ENCODE measurements around the gene C5AR1.
A peak's percentile ranks its signal among the peaks of the same experiment; 100 is the strongest.

Gene C5AR1

DNA sequence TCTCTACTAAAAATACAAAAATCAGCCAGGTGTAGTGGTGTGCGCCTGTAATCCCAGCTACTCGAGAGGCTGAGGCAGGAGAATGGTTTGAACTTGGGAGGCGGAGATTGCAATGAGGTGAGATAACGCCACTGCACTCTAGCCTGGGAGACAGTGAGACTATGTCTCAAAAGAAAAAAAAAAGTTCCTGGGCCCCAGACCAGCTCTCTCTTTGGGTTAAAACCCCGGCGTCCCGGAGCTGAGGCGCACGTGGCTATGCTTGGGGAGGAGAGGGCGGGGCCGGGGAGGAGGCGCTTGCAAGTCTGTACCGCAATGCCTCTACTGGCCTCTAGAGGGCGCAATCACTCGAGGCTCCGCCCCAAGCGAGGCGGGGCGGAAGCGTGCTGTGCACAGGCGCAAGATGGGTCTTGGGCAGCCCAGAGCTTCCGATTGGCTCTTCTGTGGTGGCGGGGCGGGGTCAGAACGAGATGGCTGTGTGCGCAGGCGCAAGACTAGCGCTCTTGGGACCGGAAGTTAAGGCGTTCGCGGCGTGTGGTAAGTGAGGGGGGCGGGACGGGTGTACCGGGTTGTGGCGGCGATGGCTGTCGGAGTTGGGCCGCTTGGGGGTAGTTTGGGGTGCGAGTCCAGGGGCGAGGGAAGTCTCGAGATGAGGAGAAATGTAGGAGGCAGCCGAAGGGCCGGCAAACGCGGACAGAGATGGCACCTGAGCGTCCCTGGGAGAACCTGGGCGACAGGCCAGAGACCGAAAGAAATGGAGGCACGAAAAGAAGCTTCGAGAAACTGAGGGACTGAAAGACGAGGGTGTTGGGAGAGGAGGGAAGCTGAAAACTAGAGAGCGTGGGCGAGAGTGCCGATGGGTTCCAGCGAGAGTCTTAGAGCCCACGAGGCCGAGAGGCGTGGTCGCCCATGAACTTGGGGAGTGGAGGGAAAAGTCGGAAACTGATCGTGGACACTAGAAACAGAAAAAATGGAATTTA, 39.4 kb downstream of the C5AR1 start, which contains the start of gene DHX34:
DHX34 (plus strand) TSS at position 497 of the 977 bp plus-strand sequence. CDS start 3,716 bp downstream, outside the sequence.
- Histone ChIP-seq H4K20me1 (ENCODE audit: insufficient read depth, low read length, poor library complexity, severe bottlenecking) (peaks cover 13% of the 10 kb centered on the region), H3F3A (ENCODE audit: low read depth) (no peaks in the 10 kb centered on the region), H3K79me2 (ENCODE audit: insufficient read depth, low read length) (peaks cover 40% of the 10 kb centered on the region), H3K9me3 (ENCODE audit: insufficient read depth, low read depth, low read length) (no peaks in the 10 kb centered on the region), H3K36me3 (ENCODE audit: insufficient read depth, low read length) (peaks cover 16% of the 10 kb centered on the region; the same call in 1 of the 2 replicates), H3K4me1 (ENCODE audit: insufficient read depth, low read length, poor library complexity, severe bottlenecking) (peaks cover 22% of the 10 kb centered on the region), H3K27me3 (ENCODE audit: insufficient read depth, low read length, poor library complexity, severe bottlenecking) (no peaks in the 10 kb centered on the region), H3K4me3 (ENCODE audit: low read length, poor library complexity, severe bottlenecking) (peak within 1 kb of the TSS; percentile 95), H3K9me2 (replicated peaks; ENCODE audit: low read depth, low read length) (no peaks in the 10 kb centered on the region), H2AFZ (ENCODE audit: low read length) (peak within 1 kb of the TSS; percentile 93), H3K4me2 (ENCODE audit: low read depth, low read length, poor library complexity, severe bottlenecking) (peak within 1 kb of the TSS; percentile 90), H3K9ac (ENCODE audit: low read depth, low read length, poor library complexity, severe bottlenecking) (peak within 1 kb of the TSS; percentile 92)
- TF ChIP-seq, protein P1, sequence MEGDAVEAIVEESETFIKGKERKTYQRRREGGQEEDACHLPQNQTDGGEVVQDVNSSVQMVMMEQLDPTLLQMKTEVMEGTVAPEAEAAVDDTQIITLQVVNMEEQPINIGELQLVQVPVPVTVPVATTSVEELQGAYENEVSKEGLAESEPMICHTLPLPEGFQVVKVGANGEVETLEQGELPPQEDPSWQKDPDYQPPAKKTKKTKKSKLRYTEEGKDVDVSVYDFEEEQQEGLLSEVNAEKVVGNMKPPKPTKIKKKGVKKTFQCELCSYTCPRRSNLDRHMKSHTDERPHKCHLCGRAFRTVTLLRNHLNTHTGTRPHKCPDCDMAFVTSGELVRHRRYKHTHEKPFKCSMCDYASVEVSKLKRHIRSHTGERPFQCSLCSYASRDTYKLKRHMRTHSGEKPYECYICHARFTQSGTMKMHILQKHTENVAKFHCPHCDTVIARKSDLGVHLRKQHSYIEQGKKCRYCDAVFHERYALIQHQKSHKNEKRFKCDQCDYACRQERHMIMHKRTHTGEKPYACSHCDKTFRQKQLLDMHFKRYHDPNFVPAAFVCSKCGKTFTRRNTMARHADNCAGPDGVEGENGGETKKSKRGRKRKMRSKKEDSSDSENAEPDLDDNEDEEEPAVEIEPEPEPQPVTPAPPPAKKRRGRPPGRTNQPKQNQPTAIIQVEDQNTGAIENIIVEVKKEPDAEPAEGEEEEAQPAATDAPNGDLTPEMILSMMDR (conservative IDR thresholded peaks at IDR 0.05; ENCODE audit: low read length): peak; percentile 88
- TF ChIP-seq EZH2phosphoT487 (IDR thresholded peaks at IDR 0.05; ENCODE audit: borderline replicate concordance): no peak

GRCh38 chr19:47350630-47351029, 41.0 kb downstream of the C5AR1 start:
- peak overlapping the region; percentile 90 for H3K4me2 ChIP-seq (ENCODE audit: low read depth, low read length, poor library complexity, severe bottlenecking)
- no peak overlapping the region for H2AFZ ChIP-seq (ENCODE audit: low read length)
- H3K27me3 ChIP-seq (ENCODE audit: insufficient read depth, low read length, poor library complexity, severe bottlenecking): no peaks in the 10 kb centered on the region
- no peaks in the 10 kb centered on the region for H3K9me2 ChIP-seq (replicated peaks; ENCODE audit: low read depth, low read length)
- peak overlapping the region; percentile 95 for H3K4me3 ChIP-seq (ENCODE audit: low read length, poor library complexity, severe bottlenecking)
- no peaks in the 10 kb centered on the region for H3F3A ChIP-seq (ENCODE audit: low read depth)
- H3K4me1 ChIP-seq (ENCODE audit: insufficient read depth, low read length, poor library complexity, severe bottlenecking): peaks cover 22% of the 10 kb centered on the region
- TF ChIP-seq EZH2phosphoT487 (IDR thresholded peaks at IDR 0.05; ENCODE audit: borderline replicate concordance): no peak
- TF ChIP-seq, protein P1 (conservative IDR thresholded peaks at IDR 0.05; ENCODE audit: low read length): no peak
- peaks cover 13% of the 10 kb centered on the region for H4K20me1 ChIP-seq (ENCODE audit: insufficient read depth, low read length, poor library complexity, severe bottlenecking)
- H3K9ac ChIP-seq (ENCODE audit: low read depth, low read length, poor library complexity, severe bottlenecking): peak overlapping the region; percentile 92
- peaks cover 48% of the 10 kb centered on the region for H3K79me2 ChIP-seq (ENCODE audit: insufficient read depth, low read length)
- H3K9me3 ChIP-seq (ENCODE audit: insufficient read depth, low read depth, low read length): no peaks in the 10 kb centered on the region
- peaks cover 23% of the 10 kb centered on the region; the same call in 1 of the 2 replicates for H3K36me3 ChIP-seq (ENCODE audit: insufficient read depth, low read length)

DNA sequence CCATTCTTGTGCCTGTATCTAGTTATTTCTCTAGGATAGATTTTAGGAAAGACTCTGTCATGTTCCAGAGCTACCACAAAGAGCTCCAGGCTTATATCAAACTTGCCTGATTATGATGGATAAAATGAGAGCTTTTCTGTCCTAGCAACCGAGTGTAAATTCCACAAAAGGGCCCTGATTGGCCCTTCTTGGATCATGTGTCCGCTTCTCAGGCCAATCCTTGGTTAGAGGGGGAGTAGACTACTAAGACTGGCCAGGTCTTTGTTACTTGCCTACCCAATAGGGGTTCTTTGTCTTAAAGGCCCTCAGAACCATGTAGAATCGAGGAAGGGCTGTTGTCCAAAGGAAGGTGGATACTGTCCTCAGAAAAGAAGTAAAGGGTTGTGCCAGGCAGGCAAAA, 41.9 kb downstream of the C5AR1 start:
- no peaks in the 10 kb centered on the region for H3K27me3 ChIP-seq (ENCODE audit: insufficient read depth, low read length, poor library complexity, severe bottlenecking)
- 0 out of 2 replicates have a peak overlapping the region, but pooled peaks have one; percentile 47 for H2AFZ ChIP-seq (ENCODE audit: low read length)
- H3K79me2 ChIP-seq (ENCODE audit: insufficient read depth, low read length): peaks cover 48% of the 10 kb centered on the region
- H3K4me1 ChIP-seq (ENCODE audit: insufficient read depth, low read length, poor library complexity, severe bottlenecking): peaks cover 22% of the 10 kb centered on the region
- H3K4me3 ChIP-seq (ENCODE audit: low read length, poor library complexity, severe bottlenecking): peak overlapping the region; percentile 72
- peaks cover 13% of the 10 kb centered on the region for H4K20me1 ChIP-seq (ENCODE audit: insufficient read depth, low read length, poor library complexity, severe bottlenecking)
- H3K9me3 ChIP-seq (ENCODE audit: insufficient read depth, low read depth, low read length): no peaks in the 10 kb centered on the region
- H3K9me2 ChIP-seq (replicated peaks; ENCODE audit: low read depth, low read length): no peaks in the 10 kb centered on the region
- H3K4me2 ChIP-seq (ENCODE audit: low read depth, low read length, poor library complexity, severe bottlenecking): peak overlapping the region; percentile 90
- H3K36me3 ChIP-seq (ENCODE audit: insufficient read depth, low read length): peaks cover 30% of the 10 kb centered on the region; the same call in 1 of the 2 replicates
- no peak for TF ChIP-seq EZH2phosphoT487 (IDR thresholded peaks at IDR 0.05; ENCODE audit: borderline replicate concordance)
- TF ChIP-seq, protein P1 (conservative IDR thresholded peaks at IDR 0.05; ENCODE audit: low read length): no peak
- H3F3A ChIP-seq (ENCODE audit: low read depth): no peaks in the 10 kb centered on the region
- H3K9ac ChIP-seq (ENCODE audit: low read depth, low read length, poor library complexity, severe bottlenecking): peak overlapping the region; percentile 64

Data from Loucy (cell line).